GM12891 (cell line): ENCODE data around the gene CAMK2N2. TPM values are rescaled to one million over a fixed set of nuclear protein-coding genes. Genes with fewer than 3 reads are reported as not detected.
A peak's percentile ranks its signal among the peaks of the same experiment; 100 is the strongest.

Experiments
- DNase-seq: peaks from one replicate; pipeline ENCODE4 v3.0.0; 2011; ENCODE audit warnings: low spot score; ENCODE audit not compliant: insufficient read length
- FAIRE-seq: peaks from 2 replicates; lab custom pipeline; 2011; peaks lifted over from hg19 to GRCh38; lab: Jason Lieb, UNC
- PAX5 ChIP-seq: IDR thresholded peaks from 2 replicates; pipeline ENCODE4 v1.6.1; 2011; ENCODE audit warnings: low read length, moderate library complexity, mild to moderate bottlenecking; ENCODE audit not compliant: insufficient read depth, severe bottlenecking
- POLR2A ChIP-seq: IDR thresholded peaks from 2 replicates; pipeline ENCODE4 v1.6.1; 2011; ENCODE audit warnings: low read depth, low read length, control low read depth
- POLR2AphosphoS5 ChIP-seq: IDR thresholded peaks from 2 replicates; pipeline ENCODE4 v1.6.1; 2011; ENCODE audit warnings: low read depth, low read length, control low read depth
- POU2F2 ChIP-seq: IDR thresholded peaks from 2 replicates; pipeline ENCODE4 v1.6.1; 2011; ENCODE audit warnings: low read depth, mild to moderate bottlenecking, control low read depth, low read length, moderate library complexity
- SPI1 ChIP-seq: IDR thresholded peaks from 2 replicates; pipeline ENCODE4 v1.6.1; 2011; ENCODE audit warnings: low read depth, low read length, control low read depth
- TAF1 ChIP-seq: IDR thresholded peaks from 2 replicates; pipeline ENCODE4 v1.6.1; 2011; ENCODE audit warnings: low read depth, low read length, control low read depth
- polyA plus RNA-seq: library from polyadenylated mRNA; unstranded; fragments of >200 nt; gene quantifications from one replicate; pipeline ENCODE4 v1.2.1, GENCODE V29; 2012; ENCODE audit warnings: low read depth, missing spikeins, inconsistent platforms; ENCODE audit not compliant: missing spikeins

CAMK2N2 gene
- polyA plus RNA-seq, result not detected

DNA sequence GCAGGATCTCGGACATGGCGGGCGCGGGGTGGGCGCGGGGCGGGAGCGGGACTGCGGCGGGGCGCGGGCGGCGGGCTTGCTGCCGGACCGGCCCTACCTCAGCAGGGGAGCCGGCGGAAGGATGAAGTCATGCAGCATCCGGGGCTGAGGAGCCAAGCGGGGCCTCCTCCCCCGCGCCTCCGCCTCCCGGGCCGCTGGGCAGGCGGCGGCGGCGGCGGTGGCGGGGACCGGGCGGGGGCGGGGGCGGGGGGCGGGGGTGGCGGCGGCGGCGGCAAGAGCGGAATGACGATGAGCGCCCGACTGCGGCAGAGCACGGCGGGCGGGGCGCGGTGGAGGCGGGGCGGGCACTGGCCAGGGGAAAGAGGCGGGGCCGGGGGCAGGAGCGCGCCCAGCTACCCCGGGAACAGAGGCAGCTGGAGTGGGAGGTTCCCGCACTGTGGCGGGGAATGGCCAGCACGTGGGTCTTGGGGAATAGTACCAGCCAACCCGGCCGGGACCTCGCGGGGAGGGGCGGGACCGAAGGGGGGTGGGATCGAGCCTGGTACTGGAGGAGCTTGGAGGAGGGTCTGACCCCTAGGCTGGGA is at the start of gene CAMK2N2:
TSS of gene CAMK2N2 (minus strand) at position 284 of the 584 bp plus-strand sequence. CDS start at position 16, 268 bp downstream.
- peak; percentile 59 for FAIRE-seq
- TF ChIP-seq POLR2A (no peak), TAF1 (no peak), POU2F2 (no peak), PAX5 (no peak), SPI1 (no peak), POLR2AphosphoS5 (no peak)

DNA sequence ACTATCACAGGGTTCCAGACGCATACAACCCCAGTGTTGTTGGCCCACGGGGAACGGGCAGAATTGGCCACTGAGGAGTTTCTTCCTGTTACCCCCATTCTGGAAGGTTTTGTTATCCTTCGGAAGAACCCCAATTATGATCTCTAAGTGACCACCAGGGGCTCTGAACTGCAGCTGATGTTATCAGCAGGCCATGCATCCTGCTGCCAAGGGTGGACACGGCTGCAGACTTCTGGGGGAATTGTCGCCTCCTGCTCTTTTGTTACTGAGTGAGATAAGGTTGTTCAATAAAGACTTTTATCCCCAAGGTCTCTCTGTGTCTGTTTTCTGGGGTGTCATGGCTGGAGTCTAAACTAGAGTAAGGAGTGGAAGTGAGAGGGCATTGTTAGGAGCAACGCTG is 47.4 kb upstream of the CAMK2N2 start:
- DNase-seq (no peak), FAIRE-seq (no peak)
- no peak for TF ChIP-seq POLR2A
- TF ChIP-seq PAX5, result no peak
- no peak for TF ChIP-seq TAF1
- TF ChIP-seq POU2F2, result no peak
- no peak for TF ChIP-seq POLR2AphosphoS5
- no peak for TF ChIP-seq SPI1

More for the DNA sequence above, at the start of gene CAMK2N2:
- peak; percentile 79 for DNase-seq

DNA sequence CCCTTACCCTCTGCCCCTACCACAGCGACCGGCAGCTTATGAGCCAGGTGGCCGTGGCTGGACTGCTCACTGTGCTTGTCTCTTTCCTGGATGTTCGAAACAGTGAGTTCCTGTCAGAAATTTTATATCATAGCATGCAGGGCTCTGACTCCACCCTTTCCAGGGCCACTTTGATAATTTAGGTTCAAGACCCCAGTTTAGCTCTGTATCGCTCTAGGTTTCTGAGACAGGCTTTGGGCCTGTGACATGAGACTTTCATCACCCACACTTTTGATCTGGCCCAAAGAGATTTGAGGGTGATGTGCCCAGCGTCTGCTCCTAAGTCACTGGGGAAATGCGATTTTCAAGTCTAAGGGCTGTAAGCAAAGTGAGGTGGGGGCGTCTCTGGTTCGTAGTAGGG is 46.6 kb upstream of the CAMK2N2 start:
- no peak for TF ChIP-seq POLR2A
- no peak for TF ChIP-seq SPI1
- no peak for TF ChIP-seq POLR2AphosphoS5
- TF ChIP-seq TAF1, result no peak
- no peak for TF ChIP-seq PAX5
- no peak for TF ChIP-seq POU2F2
- FAIRE-seq (no peak), DNase-seq (no peak)

DNA sequence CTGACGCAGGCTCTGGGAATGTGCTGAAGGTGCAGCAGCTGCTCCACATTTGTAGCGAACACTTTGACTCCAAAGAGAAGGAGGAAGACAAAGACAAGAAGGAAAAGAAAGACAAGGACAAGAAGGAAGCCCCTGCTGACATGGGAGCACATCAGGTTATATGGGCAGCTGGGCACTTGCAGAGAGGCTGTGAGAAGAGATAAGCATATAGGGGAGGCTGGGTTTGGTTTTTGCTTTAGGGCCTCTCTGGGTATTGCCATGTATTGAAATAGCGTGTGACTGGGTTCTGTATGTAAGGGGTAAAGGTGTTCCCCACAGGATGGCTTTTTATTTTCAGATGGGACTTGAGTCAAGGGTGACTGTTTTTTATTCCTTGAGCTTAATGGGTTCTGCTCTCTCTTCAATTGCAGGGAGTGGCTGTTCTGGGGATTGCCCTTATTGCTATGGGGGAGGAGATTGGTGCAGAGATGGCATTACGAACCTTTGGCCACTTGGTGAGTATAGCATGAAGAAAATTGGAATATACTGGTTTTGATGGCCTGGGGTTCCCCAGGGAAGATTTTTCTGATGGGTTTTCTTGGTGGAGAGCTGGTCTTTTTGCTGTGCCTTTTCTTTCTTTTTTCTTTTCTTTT is 45.1 kb upstream of the CAMK2N2 start:
- TF ChIP-seq POLR2A (no peak), POLR2AphosphoS5 (no peak), PAX5 (no peak), SPI1 (no peak)
- FAIRE-seq (no peak), DNase-seq (no peak)

DNA sequence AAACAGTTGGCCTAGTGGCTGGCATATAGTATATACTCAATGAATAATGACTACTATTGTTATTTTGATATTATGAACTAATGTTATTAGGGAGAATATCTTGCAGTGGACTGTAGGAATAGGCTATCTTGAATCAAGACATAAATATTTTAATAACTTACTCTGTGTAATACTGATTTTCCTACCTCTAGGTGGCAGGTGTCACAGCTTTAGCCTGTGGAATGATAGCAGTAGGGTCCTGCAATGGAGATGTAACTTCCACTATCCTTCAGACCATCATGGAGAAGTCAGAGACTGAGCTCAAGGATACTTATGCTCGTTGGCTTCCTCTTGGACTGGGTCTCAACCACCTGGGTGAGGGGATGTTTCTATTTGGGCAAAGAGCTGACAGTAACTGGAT is 44.2 kb upstream of the CAMK2N2 start:
- DNase-seq, result no peak
- no peak for TF ChIP-seq SPI1
- no peak for TF ChIP-seq POLR2A
- TF ChIP-seq POU2F2, result no peak
- TF ChIP-seq TAF1, result no peak
- TF ChIP-seq PAX5, result no peak
- TF ChIP-seq POLR2AphosphoS5, result no peak
- FAIRE-seq, result no peak

DNA sequence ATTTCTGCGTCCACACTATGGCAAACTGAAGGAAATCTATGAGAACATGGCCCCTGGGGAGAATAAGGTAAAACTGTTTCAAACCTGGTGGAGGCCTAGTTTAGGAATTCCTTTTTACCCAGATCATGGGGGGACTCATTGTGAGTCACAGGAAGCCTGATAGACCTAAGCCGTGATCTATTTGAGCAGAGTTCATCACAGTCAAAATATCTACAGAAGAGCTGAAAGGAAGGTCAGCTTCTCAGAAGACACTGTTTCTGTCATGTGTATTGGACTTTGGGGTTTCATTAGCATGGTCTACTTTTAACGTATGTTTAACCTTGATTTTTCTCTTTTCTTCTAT is 39.0 kb upstream of the CAMK2N2 start:
- TF ChIP-seq TAF1 (no peak), POLR2AphosphoS5 (no peak), SPI1 (no peak), POLR2A (no peak), PAX5 (no peak), POU2F2 (no peak)
- no peak for DNase-seq
- no peak for FAIRE-seq

GRCh38 chr3:184299488-184300377 is 38.4 kb upstream of the CAMK2N2 start:
- FAIRE-seq, result no peak
- no peak for TF ChIP-seq POLR2AphosphoS5
- TF ChIP-seq POLR2A, result no peak
- TF ChIP-seq TAF1, result no peak
- no peak for TF ChIP-seq PAX5
- no peak for TF ChIP-seq SPI1
- no peak for TF ChIP-seq POU2F2
- DNase-seq, result no peak

DNA sequence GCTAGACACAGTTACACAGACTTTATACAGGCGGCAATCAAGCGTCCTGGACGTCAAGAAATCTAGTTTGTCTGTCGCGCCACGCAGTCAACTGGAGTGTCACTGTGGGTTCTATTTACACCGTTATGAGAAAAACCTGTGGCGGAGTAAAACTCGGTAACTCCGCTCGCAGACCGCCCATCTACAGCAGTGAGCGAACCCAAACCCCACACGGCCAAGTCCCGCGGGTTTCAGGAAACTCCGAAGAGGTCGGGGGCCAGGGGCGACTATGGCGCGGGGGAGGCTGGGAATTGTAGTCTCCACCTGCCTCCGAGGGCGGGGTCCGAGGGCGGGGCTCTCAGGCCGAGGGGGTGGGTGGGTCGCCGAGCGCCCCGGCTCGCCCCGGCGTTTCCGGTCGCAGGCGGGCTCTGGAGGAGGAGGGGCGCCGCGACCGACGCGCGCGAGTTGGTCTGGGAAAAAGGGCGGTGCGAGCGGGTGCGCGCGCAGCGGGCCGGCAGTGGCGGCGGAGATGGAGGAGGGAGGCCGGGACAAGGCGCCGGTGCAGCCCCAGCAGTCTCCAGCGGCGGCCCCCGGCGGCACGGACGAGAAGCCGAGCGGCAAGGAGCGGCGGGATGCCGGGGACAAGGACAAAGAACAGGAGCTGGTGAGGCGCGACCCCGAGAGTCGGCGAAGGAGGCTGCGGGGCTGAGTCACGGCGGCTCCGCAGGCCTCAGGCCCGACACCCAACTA is 37.6 kb upstream of the CAMK2N2 start, which contains the start of gene PSMD2:
TSS of gene PSMD2 (plus strand) at position 483 of the 729 bp plus-strand sequence. CDS start at position 509, 26 bp downstream.
- DNase-seq, result peak; percentile 96
- TF ChIP-seq POU2F2, result no peak
- no peak for TF ChIP-seq PAX5
- peak; percentile 60 for TF ChIP-seq POLR2A
- TF ChIP-seq SPI1, result no peak
- TF ChIP-seq TAF1, result peak; percentile 75
- peak; percentile 70 for TF ChIP-seq POLR2AphosphoS5
- FAIRE-seq, result peak; percentile 94

DNA sequence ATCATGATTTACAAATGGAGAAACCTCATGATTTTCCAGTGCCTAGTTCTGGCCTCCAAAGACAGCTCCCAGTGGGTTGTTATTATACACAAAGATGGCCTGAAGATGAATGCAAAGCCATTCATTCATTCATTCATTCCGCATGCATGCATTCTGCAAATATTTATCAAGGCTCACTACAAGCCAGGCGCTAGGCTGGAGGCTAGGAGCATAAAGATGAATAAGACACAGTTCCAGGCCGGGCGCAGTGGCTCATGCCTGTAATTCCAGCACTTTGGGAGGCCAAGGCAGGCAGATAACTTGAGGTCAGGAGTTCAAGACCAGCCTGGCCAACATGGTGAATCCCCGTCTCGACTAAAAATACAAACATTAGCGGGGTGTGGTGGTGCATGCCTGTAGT is 35.3 kb upstream of the CAMK2N2 start:
- TF ChIP-seq POU2F2, result no peak
- no peak for TF ChIP-seq PAX5
- no peak for TF ChIP-seq TAF1
- no peak for TF ChIP-seq POLR2AphosphoS5
- no peak for TF ChIP-seq POLR2A
- TF ChIP-seq SPI1, result no peak
- FAIRE-seq, result no peak

More for the DNA sequence above, 35.3 kb upstream of the CAMK2N2 start:
- no peak for DNase-seq
